BLaER1 treated with 17β-estradiol and CSF1 and Interleukin-3, amounts not matched to agents 10 nM and 100 nM (cell line): ENCODE data around the gene EYS.
A peak's percentile ranks its signal among the peaks of the same experiment; 100 is the strongest.

Source experiments
- H3K27ac ChIP-seq, 11 experiments: shearing (Covaris generic); formaldehyde crosslinking; 2 replicates each; pipeline ENCODE4 v1.8.1; 2022
- H3K27me3 ChIP-seq, 11 experiments: shearing (Covaris generic); formaldehyde crosslinking; 2 replicates each; pipeline ENCODE4 v1.8.1; 2022
- H3K36me3 ChIP-seq, 11 experiments: shearing (Covaris generic); formaldehyde crosslinking; 2 replicates each; pipeline ENCODE4 v1.8.1; 2022
- H3K4me1 ChIP-seq, 10 experiments: shearing (Covaris generic); formaldehyde crosslinking; 2 replicates each; pipeline ENCODE4 v1.8.1; 2022
- H3K4me2 ChIP-seq, 11 experiments: shearing (Covaris generic); formaldehyde crosslinking; 2 replicates each; pipeline ENCODE4 v1.8.1; 2022
- H3K4me3 ChIP-seq, 10 experiments: shearing (Covaris generic); formaldehyde crosslinking; 2 replicates each; pipeline ENCODE4 v1.8.1; 2022
- H3K9ac ChIP-seq, 11 experiments: shearing (Covaris generic); formaldehyde crosslinking; 2 replicates each; pipeline ENCODE4 v1.8.1; 2022
- H3K9me3 ChIP-seq, 11 experiments: shearing (Covaris generic); formaldehyde crosslinking; replicated peaks in 1 of 11; 2 replicates each; pipeline ENCODE4 v1.8.1; 2022
- H4K20me1 ChIP-seq, 11 experiments: shearing (Covaris generic); formaldehyde crosslinking; 2 replicates each; pipeline ENCODE4 v1.8.1; 2022
- Cebpa-rat ChIP-seq, 11 experiments: shearing (Covaris generic); IDR thresholded peaks; 2 replicates each; pipeline ENCODE4 v1.8.1; 2022

EYS gene

GRCh38 chr6:65707126-65707826, at the start of gene EYS:
TSS of gene EYS (minus strand) at chr6:65707226. CDS start at chr6:65495410, 211,816 bp downstream.
- Histone ChIP-seq H3K9me3 (no peaks in the 10 kb centered on the region), H3K36me3 (no peaks in the 10 kb centered on the region), H3K27ac (no peak within 1 kb of the TSS), H3K4me2 (no peak within 1 kb of the TSS), H4K20me1 (no peaks in the 10 kb centered on the region), H3K4me3 (no peak within 1 kb of the TSS), H3K4me1 (no peaks in the 10 kb centered on the region), H3K27me3 (no peaks in the 10 kb centered on the region), H3K9ac (no peak within 1 kb of the TSS)
- no peak for TF ChIP-seq Cebpa-rat (IDR thresholded peaks at IDR 0.05)

DNA sequence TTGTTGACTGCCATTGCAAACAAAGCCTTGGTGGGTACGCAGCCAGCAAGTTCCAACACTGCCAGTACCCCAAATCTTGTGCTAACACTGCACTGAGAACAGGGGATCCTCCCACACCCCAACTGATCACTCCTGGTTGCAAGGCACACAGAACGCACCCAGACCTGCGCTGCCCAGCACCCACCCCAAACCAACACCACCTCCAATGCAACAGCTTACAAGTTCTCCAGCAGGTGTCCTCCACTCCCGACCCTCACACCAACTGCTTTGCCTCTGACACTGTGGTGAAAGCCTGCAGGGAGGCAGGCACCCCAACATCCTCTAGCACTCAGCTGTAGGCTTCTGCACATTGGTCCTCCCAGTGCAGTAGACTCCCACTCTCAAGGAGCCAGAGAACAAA, 39.3 kb upstream of the EYS start:
- H3K4me1 ChIP-seq: no peaks in the 10 kb centered on the region
- H3K36me3 ChIP-seq: no peaks in the 10 kb centered on the region
- no peaks in the 10 kb centered on the region for H4K20me1 ChIP-seq
- TF ChIP-seq Cebpa-rat (IDR thresholded peaks at IDR 0.05): no peak
- peaks cover 0 to 7% (median 0%) of the 10 kb centered on the region in 11 experiments; a peak in 1 of 22 replicates for H3K9me3 ChIP-seq
- H3K4me2 ChIP-seq: no peak overlapping the region
- no peak overlapping the region for H3K27ac ChIP-seq
- no peak overlapping the region for H3K4me3 ChIP-seq
- no peaks in the 10 kb centered on the region for H3K27me3 ChIP-seq
- no peak overlapping the region for H3K9ac ChIP-seq

GRCh38 chr6:65745614-65746013, 38.6 kb upstream of the EYS start:
- no peak for TF ChIP-seq Cebpa-rat (IDR thresholded peaks at IDR 0.05)
- Histone ChIP-seq H3K27me3 (no peaks in the 10 kb centered on the region), H4K20me1 (no peaks in the 10 kb centered on the region), H3K4me3 (no peak overlapping the region), H3K9me3 (peaks cover 0 to 7% (median 0%) of the 10 kb centered on the region in 11 experiments; a peak in 1 of 22 replicates), H3K27ac (no peak overlapping the region), H3K36me3 (no peaks in the 10 kb centered on the region), H3K4me1 (no peaks in the 10 kb centered on the region), H3K9ac (no peak overlapping the region), H3K4me2 (no peak overlapping the region)

GRCh38 chr6:65728879-65729479, 22.0 kb upstream of the EYS start:
- Histone ChIP-seq H3K4me3 (no peak overlapping the region), H3K4me2 (no peak overlapping the region), H3K4me1 (no peaks in the 10 kb centered on the region), H4K20me1 (no peaks in the 10 kb centered on the region), H3K36me3 (no peaks in the 10 kb centered on the region), H3K9ac (no peak overlapping the region), H3K27me3 (no peaks in the 10 kb centered on the region), H3K27ac (no peak overlapping the region), H3K9me3 (no peaks in the 10 kb centered on the region)
- no peak for TF ChIP-seq Cebpa-rat (IDR thresholded peaks at IDR 0.05)

- no peaks in the 10 kb centered on the region for H3K36me3 ChIP-seq
- peaks cover 0 to 5% (median 0%) of the 10 kb centered on the region in 11 experiments; a peak in 1 of 22 replicates for H3K9me3 ChIP-seq
- TF ChIP-seq Cebpa-rat (IDR thresholded peaks at IDR 0.05): no peak
- H3K4me2 ChIP-seq: 0 out of 22 replicates have a peak overlapping the region, but pooled peaks of 2 of the 11 experiments have one; percentile 1 to 11
- H3K4me1 ChIP-seq: no peaks in the 10 kb centered on the region
- no peaks in the 10 kb centered on the region for H3K27me3 ChIP-seq
- no peak overlapping the region for H3K27ac ChIP-seq
- no peak overlapping the region for H3K9ac ChIP-seq
- H4K20me1 ChIP-seq: no peaks in the 10 kb centered on the region
- H3K4me3 ChIP-seq: no peak overlapping the region
Measured at GRCh38 chr6:65719101-65719500, 12.1 kb upstream of the EYS start.

GRCh38 chr6:65711531-65711930, 4.5 kb upstream of the EYS start:
- no peak overlapping the region for H3K27ac ChIP-seq
- no peaks in the 10 kb centered on the region for H3K4me1 ChIP-seq
- H4K20me1 ChIP-seq: no peaks in the 10 kb centered on the region
- no peaks in the 10 kb centered on the region for H3K27me3 ChIP-seq
- no peaks in the 10 kb centered on the region for H3K9me3 ChIP-seq
- H3K9ac ChIP-seq: no peak overlapping the region
- H3K4me2 ChIP-seq: no peak overlapping the region
- H3K36me3 ChIP-seq: no peaks in the 10 kb centered on the region
- H3K4me3 ChIP-seq: no peak overlapping the region
- TF ChIP-seq Cebpa-rat (IDR thresholded peaks at IDR 0.05): no peak

DNA sequence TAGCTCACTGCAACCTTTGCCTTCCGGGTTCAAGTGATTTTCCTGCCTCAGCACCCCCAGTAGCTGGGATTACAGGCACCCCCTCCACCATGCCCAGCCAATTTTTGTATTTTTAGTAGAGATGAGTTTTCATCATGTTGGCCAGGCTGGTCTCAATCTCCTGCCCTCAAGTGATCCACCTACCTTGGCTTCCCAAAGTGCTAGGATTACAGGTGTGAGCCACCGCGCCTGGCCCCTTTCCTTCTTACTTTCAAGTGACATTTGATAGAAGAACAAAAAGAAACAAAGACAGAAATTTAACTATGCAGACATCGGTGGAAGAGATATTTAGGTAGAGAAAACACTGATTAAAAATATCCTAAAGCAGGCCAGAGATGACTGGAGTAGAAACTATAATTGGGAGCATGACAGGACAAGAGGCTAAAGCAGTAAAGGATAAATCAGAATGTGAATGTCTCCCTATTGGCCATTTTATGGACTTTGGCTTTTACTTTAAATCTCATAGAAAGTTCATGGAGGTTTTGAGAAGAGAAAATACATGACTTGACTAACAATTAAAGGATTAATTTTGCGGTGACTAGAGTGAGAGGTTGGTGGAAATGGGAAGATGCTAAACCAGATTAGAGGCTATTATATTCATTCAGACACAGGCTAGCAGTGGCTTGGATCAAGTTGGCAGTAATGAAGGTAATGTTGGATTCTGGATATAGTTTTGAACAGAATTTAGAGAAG, 2.2 kb upstream of the EYS start:
- H3K9ac ChIP-seq: no peak overlapping the region
- H3K4me2 ChIP-seq: no peak overlapping the region
- no peak overlapping the region for H3K27ac ChIP-seq
- no peaks in the 10 kb centered on the region for H3K27me3 ChIP-seq
- H4K20me1 ChIP-seq: no peaks in the 10 kb centered on the region
- H3K4me1 ChIP-seq: no peaks in the 10 kb centered on the region
- H3K4me3 ChIP-seq: no peak overlapping the region
- no peaks in the 10 kb centered on the region for H3K9me3 ChIP-seq
- no peaks in the 10 kb centered on the region for H3K36me3 ChIP-seq
- no peak for TF ChIP-seq Cebpa-rat (IDR thresholded peaks at IDR 0.05)

- H3K4me3 ChIP-seq: no peak overlapping the region
- no peaks in the 10 kb centered on the region for H3K4me1 ChIP-seq
- TF ChIP-seq Cebpa-rat (IDR thresholded peaks at IDR 0.05): no peak
- no peak overlapping the region for H3K27ac ChIP-seq
- no peaks in the 10 kb centered on the region for H3K9me3 ChIP-seq
- H3K9ac ChIP-seq: no peak overlapping the region
- no peaks in the 10 kb centered on the region for H3K36me3 ChIP-seq
- H3K4me2 ChIP-seq: no peak overlapping the region
- no peaks in the 10 kb centered on the region for H4K20me1 ChIP-seq
- H3K27me3 ChIP-seq: no peaks in the 10 kb centered on the region
Measured at GRCh38 chr6:65708162-65708561, 1.1 kb upstream of the EYS start.

GRCh38 chr6:65706436-65706835, 590 bp downstream of the EYS start:
- TF ChIP-seq Cebpa-rat (IDR thresholded peaks at IDR 0.05): no peak
- no peak overlapping the region for H3K9ac ChIP-seq
- no peak overlapping the region for H3K4me3 ChIP-seq
- no peaks in the 10 kb centered on the region for H3K9me3 ChIP-seq
- H3K4me2 ChIP-seq: no peak overlapping the region
- H4K20me1 ChIP-seq: no peaks in the 10 kb centered on the region
- H3K27me3 ChIP-seq: no peaks in the 10 kb centered on the region
- H3K36me3 ChIP-seq: no peaks in the 10 kb centered on the region
- no peaks in the 10 kb centered on the region for H3K4me1 ChIP-seq
- no peak overlapping the region for H3K27ac ChIP-seq
